Ovary (tissue), 3 donors: ENCODE results near the gene ATP6V1G1.

ENCODE experiments used
- CTCF ChIP-seq, 3 donors: fragments of 450-650 bp in 2 of 3; fragments of 200-600 bp in 1 of 3; IDR thresholded peaks; one replicate each; pipeline versions ENCODE4 v1.5.1 to v1.8.0; 2016 to 2022; ENCODE audit warnings: antibody characterized with exemption in 3 of 3, mild to moderate bottlenecking in 1 of 3
- EP300 ChIP-seq: sonication (generic); formaldehyde crosslinking; IDR thresholded peaks from one replicate; pipeline ENCODE4 v1.6.1; 2017; ENCODE audit warnings: antibody characterized with exemption
- POLR2A ChIP-seq: fragments of 450-650 bp; IDR thresholded peaks from one replicate; pipeline ENCODE4 v1.6.1; 2017; ENCODE audit warnings: antibody characterized with exemption, mild to moderate bottlenecking, moderate library complexity
- donor health status: DM: no; HTN: no; CAD: no.

DNA sequence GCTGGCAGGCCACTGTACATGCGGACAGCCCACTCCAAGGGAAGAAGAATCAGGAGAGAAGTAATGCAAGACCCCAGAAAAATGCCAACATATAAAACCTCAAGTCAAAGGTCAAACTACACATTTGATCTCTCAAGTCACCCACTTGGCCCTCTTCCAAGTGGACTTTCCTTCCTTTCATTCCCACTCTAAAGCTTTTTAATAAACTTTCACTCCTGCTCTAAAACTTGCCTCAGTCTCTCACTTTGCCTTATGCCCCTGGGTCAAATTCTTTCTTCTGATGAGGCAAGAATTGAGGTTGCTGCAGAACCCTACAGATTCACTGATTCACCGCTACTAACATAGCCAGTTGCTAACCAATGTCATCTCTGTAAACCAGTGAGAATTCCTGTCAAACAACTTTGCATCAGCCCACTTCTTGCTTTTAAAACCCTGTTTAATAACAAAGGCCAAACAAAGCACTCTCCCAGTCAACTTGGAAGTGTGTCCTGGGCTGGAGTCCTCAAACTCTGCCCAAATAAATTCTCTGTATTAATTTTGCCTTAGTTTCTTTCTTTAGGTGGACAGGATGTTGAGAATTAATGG lies 6.9 kb upstream of the ATP6V1G1 start:
- TF ChIP-seq CTCF (IDR thresholded peaks at IDR 0.05), result no peak
- TF ChIP-seq EP300, result no peak
- no peak for TF ChIP-seq POLR2A
